ENCODE measurements around the gene ANO1.

GRCh38 chr11:70183032-70183431 lies 104.9 kb downstream of the ANO1 start:
- TF ChIP-seq CTCF (IDR thresholded peaks at IDR 0.05; ENCODE audit: insufficient read depth, low read depth, low read length) (no peak), EZH2 (IDR thresholded peaks at IDR 0.05; ENCODE audit: insufficient read depth, low read length) (no peak)
